Measurements from ENCODE around the gene ADGRG6.

ADGRG6 gene

DNA sequence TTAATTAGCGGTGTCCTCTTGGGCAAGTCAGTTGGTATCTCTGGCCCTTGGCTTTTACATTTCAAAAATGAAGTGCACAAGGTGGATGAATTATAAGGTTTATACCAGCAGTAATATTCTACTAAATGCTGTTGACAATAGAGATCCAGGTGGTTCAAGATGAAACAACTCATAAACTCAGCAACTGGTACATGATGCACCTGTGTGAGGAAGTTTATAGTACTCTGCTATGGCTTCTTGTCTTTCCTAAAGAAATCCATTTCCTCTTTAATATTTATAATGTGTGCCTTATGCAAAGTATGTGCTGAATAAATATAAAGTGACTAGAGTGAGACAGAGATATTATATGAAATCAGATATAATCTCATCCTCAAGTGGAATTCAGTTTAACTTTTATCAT is 48.5 kb downstream of the ADGRG6 start:
- DNase-seq, result no peak

DNA sequence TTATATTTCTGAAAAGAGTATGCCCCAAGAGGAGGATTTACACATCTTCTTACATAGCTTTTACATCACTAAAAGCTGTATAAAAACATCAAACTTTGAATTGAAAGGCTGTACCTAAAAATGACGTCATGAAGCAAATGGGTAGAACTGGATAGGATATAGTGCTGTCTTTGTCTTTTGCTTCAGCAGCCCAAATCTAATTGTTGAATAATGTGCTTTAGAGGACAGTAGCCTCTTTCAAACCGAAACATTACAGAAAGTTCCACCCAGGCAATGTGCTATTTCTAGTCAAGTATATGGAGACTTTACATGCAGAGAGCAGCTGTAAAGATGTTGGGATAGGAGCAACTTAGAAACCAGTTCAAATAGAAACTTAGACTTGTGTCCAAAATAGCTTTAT is 51.9 kb downstream of the ADGRG6 start:
- no peak for DNase-seq

DNA sequence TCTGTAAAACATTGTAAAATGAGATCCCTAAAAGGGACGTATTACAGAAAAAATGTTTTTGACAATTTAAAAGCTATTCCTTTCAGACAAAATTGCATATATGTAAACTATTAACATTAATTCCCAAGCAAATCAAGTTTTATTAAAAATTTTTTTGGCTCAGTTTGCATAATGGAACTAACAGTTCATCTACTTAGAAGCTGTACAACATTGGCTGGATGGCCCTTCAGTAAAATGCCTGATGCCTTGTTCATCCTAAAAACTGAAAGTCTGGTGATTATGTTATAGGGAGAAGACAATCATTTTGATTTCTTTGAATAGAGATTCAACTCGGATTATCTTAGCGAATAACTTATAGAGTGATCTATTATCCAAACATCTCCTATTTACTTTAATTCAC is 52.8 kb downstream of the ADGRG6 start:
- no peak for DNase-seq

DNA sequence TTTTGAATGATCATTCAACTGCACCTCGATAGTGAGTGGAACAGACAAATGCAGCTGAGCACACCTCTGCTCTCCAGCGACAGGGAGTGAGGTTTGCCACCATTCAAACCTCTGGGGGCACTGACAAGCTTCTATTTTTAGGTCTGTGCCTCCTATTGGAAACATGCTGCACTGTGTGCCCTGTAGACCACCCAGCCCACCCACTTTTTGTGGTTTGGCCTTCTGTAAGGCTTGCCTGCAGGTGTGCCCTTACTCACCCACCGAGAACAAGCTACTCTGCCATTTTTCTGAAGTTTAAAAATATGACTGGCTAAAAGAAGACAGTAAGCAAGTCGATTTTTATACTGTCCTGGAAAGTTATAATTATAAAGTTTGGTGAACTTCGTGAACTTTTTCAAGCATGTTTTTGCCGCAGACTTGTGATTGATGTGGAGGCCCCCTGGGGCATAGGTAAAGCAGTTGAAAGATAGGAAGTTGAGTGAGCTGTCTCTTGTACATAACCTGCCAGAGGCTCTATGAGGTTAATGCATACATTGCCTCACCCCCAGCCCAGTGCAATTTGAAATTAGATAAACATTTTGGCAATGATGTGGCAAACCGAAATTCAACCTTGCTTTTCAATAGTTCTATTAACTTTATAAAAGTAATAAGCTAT is 53.8 kb downstream of the ADGRG6 start:
- no peak for DNase-seq

DNA sequence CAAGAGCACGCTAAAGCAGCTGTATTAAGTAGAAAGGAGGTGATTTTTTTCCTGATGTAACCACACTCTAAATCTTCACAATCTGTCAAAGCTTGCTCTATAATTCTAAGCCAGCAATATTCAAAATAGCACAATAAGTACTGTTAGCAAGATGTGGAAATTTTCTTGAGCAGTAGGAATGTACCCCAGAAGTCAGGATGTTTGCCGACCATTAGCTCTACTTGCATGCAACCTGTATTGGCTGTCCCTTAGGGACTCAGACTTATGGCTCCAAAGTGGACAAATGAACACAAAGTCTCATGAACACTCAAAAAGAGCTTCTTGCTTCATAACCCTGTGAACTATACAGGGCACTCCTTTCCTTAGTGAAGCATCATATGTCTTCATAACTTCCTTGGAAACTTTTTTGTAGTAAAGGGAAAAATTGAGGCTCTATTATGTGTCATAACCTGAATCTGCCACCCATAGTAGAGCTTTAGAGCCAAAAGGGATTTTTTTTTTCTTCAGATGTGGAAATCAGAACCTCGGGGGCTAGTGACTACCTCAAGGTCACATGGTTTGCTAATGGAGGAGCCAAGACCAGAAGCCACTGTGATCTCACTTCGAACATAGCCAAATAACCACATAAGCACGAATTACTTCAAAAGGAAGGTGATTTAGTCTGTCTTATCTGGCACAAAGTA is 54.5 kb downstream of the ADGRG6 start:
- no peak for DNase-seq

DNA sequence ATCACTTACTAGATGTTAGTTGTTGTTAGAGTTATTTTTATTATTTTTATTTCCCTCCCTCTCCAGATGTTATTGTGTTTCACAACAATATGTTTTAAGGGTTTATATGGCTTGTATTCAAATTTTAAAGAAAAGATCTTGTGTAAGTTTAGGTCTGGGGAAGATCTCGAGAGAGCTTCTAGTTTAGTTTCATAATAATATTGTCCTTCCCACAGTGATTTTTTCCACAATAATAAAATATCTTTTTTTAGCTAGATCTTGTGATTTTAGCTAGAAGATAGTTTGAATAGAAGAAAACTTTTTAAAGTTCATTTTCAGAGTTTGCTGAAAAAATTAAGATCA is 55.0 kb downstream of the ADGRG6 start:
- DNase-seq, result no peak

DNA sequence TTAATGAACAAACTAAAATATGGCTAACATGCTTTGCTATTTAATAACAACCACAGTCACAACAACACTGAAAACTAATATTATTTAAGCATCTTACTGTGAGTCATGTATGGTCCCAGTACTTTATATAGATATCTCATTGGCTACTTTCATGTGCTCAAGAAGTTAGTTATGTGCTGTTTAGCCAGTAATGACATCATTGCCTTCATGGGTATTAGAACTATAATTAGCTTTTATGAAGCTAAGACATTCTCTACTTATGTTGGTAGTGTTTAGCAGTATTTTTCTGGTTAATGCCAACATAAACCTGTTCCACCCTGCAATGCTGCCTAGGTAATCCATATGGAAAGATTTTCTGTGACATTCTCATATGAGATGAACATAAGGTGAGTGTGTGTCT is 56.1 kb downstream of the ADGRG6 start:
- DNase-seq, result no peak

DNA sequence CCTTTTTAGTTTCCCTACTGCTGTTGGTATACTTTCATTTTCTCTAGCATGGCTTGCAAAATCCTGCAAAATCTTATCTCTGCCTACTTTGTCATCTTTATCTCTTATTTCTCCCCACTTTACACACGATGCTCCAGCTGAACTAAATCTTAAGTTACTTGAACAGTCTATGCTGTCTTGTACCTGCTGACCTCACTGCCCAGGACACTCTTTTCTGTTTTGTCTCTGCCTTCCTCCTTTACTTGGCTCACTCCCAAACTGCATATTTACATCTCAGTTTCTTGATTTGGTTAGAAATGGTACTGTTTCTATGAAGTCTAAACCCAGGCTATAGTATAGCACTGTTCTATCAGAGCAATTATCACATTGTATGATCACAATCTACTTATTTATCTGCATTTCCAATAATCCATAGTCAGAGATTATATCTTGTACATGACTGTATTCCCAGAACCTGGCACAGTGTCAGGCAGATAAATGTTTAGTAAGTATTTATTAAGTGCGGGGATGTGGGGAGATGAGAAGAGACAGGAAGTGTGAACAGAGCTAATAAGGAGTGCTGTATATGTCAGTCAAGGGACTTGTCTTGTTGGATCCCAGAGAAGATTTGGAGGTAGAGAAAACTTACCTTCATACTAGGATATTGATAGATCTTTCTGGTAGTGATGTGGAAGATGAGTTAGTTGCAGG is 57.6 kb downstream of the ADGRG6 start:
- DNase-seq, result no peak

DNA sequence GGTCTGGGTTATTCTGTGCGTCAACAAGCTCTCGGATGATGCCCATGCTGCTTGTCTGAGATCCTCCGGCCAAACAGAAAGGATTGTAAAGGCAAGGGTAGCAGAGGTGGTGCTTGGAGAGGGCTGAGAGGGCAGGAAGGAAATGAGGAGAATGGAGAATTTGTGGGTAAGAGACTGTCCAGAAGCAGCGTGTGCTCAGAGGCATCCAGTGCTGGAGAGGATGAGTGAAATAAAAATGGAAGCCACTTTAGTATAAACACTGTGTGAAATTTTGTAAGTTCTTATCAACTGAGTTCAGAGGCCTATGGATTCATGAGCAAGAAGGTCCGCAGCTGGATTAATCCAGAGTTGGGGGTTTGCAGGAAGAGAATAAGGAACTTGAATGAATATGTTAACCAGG is 59.5 kb downstream of the ADGRG6 start:
- no peak for DNase-seq

DNA sequence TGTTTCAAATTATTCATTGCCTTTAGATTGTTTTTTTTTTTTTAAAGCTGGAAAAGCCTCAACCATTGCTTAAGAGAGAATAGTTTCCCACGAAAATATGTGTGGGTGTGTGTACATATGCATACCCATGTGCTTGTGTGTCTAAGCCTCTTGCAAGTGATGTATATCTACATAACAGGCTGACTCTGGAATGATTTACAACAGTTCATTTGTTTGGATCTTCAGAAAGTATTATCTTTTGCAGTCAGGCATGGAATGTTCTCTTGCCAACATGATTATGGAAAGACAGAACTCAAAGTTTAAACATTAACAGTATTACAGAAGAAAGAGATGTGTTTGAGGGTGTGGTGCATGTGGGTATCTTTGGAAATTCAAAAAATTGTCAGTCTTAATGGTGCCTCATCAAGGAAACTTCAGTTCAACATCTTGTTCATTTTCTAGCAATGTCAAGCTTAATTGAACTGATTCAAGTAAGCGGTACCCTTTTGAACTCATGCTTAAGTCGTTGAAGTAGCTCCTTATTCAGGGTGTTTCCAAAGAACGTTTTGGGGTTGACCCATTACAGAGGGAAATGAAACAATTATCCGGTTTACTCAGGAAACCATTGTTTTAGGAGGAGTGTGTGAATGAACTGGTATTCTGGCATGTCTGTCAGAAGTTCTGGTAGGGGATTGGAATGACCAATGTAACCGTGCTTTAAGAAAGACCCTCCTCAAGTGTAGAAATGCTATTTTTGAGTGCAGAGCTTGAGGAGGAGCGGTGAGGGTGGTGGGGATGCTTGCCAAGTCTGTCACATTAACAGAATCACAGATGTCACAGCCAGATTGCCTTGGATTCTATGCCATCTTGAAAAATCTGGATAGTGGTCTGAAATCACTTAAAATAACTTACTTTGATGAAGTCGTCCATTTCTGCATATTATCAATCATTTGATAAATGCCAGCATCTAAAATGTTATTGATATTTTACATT is 60.3 kb downstream of the ADGRG6 start:
- no peak for DNase-seq

DNA sequence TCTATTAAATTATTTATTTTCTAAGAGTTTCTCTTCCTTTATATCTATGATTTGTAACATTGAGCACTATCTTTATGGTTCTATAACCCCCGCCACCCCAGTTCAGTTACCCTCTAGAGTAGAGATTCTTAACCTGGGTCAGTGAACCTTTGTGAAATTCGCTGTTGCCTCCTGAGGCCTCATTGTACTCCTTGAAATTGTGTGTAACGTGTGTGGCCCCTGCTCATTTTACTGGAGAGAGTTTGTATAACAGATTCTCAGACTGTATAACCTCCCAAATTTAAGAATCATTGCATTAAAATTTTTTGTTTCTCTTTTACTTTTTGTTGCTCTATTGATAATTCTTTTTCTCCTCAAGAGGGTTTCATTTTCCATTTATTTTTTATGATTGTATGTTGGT is 65.3 kb downstream of the ADGRG6 start:
- DNase-seq, result no peak

DNA sequence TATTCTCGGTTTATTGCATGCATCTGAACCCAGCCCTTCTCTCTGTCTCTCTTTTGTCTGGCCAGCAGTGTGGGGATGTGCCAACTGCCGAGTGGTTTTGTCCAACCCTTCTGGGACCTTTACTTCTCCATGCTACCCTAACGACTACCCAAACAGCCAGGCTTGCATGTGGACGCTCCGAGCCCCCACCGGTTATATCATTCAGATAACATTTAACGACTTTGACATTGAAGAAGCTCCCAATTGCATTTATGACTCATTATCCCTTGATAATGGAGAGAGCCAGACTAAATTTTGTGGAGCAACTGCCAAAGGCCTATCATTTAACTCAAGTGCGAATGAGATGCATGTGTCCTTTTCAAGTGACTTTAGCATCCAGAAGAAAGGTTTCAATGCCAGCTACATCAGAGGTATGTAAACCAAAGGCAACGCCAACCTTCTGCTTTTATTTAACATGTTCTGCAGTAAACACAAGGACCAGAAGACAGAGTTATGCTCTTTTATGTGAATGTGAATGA is 65.8 kb downstream of the ADGRG6 start:
- no peak for DNase-seq

DNA sequence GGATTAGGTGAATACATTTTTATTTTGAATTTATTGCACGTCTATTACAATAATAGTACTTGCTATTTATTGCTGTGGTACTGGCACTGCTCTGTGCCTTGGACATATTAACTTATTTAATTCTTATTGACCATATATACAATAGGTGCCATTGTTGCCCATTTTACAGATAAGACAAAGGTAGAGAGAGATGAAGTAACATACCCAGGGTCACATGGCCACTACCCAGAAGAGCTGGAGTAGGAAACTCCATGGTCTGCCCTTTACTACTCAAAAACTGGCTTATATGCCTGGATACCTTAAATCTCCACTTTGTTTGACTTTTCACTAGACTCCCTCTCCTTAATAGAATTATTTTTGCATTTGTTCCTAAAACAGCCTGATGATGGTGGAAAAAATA is 67.5 kb downstream of the ADGRG6 start:
- no peak for DNase-seq

DNA sequence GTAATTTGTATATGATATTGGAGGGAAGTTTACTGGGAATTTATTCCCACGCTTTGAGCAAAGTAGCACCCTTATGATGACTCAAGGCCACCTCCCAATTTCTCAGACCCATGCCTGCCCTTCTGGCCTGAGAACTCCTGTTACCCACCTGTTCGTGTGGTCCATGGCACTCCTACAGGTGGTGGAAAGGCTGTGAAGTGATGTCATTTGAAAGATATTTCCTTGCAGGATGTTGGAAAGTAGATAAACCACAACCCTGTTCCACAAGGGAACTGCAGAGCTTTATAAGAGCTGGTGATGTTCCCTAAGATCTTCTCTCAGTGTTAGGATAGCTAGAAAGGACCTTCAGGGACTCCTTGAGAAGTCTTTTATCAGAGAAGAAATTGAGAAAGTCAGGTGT is 70.5 kb downstream of the ADGRG6 start:
- no peak for DNase-seq

DNA sequence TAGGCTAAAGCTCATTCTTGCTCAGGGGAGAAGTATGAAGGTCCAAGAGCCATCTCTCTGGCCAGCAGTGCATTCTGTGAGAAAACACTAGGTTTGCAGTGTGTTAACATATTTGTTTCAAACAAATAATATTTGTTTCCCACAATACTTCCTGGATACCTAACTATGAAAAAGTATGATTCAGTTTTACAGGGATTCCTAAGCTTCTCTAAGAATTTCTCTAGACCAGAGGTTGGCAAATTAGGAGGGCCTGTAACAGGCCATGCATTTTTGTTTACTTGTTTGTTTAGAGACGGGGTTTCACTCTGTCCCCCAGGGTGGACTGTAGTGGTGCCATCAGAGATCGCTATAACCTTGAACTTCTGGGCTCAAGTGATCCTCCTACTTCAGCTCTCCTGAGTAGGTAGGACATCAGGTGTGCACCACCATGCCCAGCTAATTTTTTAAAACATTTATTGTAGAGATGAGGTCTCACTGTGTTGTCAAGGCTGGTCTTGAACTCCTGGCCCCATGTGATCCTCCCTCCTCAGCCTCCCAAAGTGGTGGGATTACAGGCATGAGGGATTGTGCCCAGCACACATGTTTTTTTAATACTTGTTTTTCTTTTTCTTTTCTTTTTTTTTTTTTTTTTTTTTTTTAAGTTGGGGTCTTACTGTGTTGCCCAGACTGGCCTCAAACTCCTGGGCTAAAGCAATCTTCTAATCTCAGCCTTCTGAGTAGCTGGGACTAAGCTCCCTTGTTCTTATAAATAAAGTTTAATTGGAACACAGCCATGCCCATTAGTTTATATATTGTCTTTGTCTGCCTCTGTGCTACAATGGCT is 71.7 kb downstream of the ADGRG6 start:
- no peak for DNase-seq

DNA sequence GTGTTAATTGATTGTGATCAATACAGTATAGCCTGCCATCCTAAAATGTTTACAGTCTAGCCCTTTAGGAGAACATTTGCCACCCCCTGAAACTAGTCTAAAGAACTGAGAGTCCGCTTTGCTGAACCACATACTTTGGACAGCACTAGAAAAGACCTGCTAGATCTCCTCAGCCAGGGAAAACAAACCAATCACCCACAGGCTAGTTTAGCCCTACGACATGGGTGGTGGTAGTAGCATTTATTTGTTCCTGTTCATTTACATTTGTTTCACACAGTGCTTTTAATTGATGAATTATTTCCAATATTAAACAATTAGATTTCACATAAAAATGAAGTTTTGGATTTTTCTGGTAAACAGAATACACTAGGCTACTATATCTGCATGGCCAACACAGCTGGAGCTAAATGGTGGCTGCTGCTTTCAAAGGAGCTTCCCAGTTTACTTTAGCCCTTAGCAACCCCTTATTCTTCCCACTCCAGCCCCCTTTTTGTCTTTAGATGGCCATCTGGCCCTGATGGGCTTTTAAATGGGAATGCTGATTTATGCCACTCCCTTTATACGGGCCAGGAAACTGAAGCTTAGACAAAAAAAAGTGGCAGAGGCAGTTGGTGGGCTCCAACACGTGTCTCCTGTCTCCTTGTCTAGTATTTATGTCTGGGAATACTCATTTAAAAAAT is 72.4 kb downstream of the ADGRG6 start:
- DNase-seq, result no peak

DNA sequence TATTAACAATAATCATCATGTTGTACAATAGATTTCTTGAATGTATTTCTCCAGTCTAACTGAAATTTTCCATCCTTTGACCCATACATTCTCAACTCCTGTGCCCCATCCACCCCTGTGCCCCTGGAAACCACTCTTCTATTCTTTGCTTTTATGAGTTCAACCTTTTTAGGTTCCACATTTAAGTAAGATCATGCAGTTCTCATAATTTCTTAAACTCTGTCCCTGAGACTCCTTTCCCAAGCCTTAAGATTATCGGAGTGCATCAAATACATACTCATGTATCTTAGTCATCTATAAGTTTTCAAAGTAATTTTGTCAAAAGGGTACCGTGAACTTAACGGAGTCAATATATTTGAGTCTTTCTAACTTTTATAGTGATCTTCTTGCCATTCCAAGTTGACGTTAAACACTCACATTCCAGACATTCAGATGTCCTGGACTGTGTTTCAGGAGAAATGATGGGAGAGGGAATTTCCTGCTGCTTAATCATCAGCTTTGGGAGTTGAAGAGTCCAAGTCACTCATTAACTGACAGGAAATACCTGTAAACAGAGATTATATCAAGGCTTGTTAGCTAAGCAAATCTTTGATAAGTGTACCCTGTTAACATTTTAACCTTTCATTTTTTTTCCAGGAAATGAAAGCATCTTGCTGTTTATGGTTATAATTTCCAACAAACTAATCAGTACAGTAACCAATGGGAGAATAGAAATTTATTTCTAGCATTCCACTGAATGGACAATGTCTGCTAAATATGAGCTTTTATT is 73.3 kb downstream of the ADGRG6 start:
- no peak for DNase-seq

DNA sequence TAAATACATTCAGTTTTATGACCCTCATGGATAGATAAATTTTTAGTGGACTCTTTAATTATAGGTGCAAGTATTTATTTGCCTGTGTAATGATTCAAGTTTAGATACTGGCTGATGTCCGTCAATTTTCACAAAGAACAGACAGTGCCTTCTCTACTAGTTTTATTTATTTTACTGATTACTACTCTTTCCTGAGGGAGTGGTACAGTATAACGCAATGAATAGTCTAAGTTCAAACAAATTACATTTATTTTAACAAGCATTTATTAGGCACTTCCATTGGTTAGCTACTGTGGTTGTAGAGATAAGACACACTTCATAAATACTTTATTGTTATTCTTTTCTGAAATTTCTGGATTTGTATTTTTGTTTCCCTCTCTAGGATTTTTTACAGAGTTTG is 74.3 kb downstream of the ADGRG6 start:
- DNase-seq, result no peak

DNA sequence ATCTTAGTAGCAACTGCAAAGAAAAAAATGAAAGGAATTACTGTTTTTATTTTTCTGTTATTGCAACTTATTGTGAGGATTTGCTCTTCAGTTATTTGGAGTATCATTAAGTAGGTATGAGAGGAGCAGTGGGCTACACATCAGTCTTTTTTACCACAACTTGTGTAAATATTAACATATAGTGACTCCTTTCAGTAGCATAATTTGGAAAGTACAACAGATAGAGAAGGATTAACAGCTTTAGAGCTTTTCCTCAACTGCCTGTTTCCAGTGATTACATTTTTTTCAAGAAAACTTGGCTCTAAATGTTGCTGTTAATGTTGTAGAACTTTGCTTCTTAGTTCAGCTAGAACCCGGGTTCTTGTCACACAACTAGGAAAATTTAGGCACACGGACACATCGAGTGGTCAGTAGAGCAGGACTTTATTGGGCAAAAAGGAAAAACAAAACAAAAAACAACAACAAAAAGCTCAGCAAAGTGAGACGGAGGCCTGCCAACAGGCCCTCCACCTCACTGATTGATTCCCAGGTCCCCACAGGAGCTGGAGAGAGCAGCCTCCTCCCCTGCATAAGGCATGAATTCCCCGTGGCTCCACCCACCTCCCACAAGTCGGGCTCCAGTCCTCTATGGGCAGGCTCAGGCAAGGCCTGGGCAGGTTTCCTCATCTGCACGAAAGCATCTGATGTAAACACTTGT is 75.1 kb downstream of the ADGRG6 start:
- no peak for DNase-seq

DNA sequence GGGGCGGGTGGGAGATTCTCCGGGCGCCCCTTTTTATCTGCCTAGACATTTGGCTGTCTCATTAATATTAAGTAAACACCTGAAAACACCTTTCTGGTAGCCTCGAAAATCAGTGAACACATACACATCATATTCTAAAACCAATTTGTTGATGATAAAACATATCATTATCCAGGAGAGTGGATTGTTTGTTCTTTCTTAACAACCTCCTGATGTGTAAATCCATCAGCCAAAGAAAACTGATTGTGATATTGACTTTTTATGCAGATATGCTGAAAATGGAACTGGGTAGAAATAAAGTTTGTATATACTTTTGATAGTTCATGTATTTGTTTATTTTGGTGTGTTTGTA is 75.7 kb downstream of the ADGRG6 start:
- no peak for DNase-seq
